ENCODE results near the gene LDHA. TPM values are rescaled to one million over a fixed set of nuclear protein-coding genes. Genes with fewer than 3 reads are reported as not detected.

Gene LDHA
- total and polyA plus RNA-seq, 9 of the 15 experiments (the other 6 are each of a cell fraction or from before 2014, with no cell fraction given): 535 to 3,001 (median 926) TPM

DNA sequence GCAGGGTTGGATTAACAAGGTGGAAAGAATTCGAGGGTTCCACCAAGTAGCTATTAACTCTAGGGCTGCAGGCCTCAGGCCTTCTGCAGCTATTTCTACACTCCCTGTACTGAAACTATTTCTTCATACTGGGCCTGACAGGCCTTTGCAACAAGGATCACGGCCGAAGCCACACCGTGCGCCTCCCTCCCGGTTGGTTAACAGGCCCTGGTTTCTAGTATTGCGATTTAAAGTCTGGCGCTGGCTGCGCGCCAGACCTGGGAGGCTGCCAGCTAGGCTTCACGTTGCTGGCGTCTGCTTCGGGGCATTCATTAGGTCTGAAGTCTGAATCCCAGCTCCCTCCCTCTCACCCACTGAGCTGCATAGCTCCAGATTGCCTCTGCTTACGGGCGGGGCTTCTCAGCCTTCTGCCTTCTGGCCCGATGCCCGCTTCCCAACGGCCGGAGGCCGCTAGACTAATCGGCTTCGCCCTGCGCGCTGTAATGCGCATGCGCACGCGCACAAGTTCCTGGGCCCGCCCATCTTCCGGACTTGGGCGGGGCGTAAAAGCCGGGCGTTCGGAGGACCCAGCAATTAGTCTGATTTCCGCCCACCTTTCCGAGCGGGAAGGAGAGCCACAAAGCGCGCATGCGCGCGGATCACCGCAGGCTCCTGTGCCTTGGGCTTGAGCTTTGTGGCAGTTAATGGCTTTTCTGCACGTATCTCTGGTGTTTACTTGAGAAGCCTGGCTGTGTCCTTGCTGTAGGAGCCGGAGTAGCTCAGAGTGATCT, 1.6 kb downstream of the LDHA start (continued):
- no peak for TF ChIP-seq ZNF655 (CRISPR knock-in tag; IDR thresholded peaks at IDR 0.05)
- TF ChIP-seq PTTG1 (tag; IDR thresholded peaks at IDR 0.05; ENCODE audit: low read depth): no peak
- TF ChIP-seq ZBTB1 (CRISPR knock-in tag; IDR thresholded peaks at IDR 0.05; ENCODE audit: borderline replicate concordance, low read depth): no peak
- no peak for TF ChIP-seq HDAC8 (tag; IDR thresholded peaks at IDR 0.05)
- no peak for TF ChIP-seq ZNF3 (CRISPR knock-in tag; IDR thresholded peaks at IDR 0.05)
- no peak for TF ChIP-seq ZKSCAN3 (CRISPR knock-in tag; IDR thresholded peaks at IDR 0.05)
- TF ChIP-seq ESRRB (CRISPR knock-in tag; IDR thresholded peaks at IDR 0.05; ENCODE audit: borderline replicate concordance): no peak
- TF ChIP-seq USF2 (CRISPR knock-in tag; IDR thresholded peaks at IDR 0.05): no peak
- no peak for TF ChIP-seq RFX5 (IDR thresholded peaks at IDR 0.05; ENCODE audit: low read depth, low read length)
- TF ChIP-seq ZNF79 (CRISPR knock-in tag; IDR thresholded peaks at IDR 0.05; ENCODE audit: low read depth): no peak
- no peak for TF ChIP-seq POLR3A (IDR thresholded peaks at IDR 0.05; ENCODE audit: borderline replicate concordance, extremely low read depth, insufficient read depth, insufficient read length)
- TF ChIP-seq GATA2 (CRISPR knock-in tag; IDR thresholded peaks at IDR 0.05): no peak
- TF ChIP-seq FOXA1 (IDR thresholded peaks at IDR 0.05; ENCODE audit: borderline replicate concordance): no peak
- no peak for TF ChIP-seq CUX1 (CRISPR knock-in tag; IDR thresholded peaks at IDR 0.05)
- TF ChIP-seq SAFB (IDR thresholded peaks at IDR 0.05; ENCODE audit: borderline replicate concordance, low read depth, low read length): no peak
- TF ChIP-seq, protein P1, sequence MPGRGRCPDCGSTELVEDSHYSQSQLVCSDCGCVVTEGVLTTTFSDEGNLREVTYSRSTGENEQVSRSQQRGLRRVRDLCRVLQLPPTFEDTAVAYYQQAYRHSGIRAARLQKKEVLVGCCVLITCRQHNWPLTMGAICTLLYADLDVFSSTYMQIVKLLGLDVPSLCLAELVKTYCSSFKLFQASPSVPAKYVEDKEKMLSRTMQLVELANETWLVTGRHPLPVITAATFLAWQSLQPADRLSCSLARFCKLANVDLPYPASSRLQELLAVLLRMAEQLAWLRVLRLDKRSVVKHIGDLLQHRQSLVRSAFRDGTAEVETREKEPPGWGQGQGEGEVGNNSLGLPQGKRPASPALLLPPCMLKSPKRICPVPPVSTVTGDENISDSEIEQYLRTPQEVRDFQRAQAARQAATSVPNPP (IDR thresholded peaks at IDR 0.05; ENCODE audit: borderline replicate concordance, insufficient read depth, insufficient read length): no peak
- TF ChIP-seq SMAD3 (CRISPR knock-in tag; conservative IDR thresholded peaks at IDR 0.05): no peak
- TF ChIP-seq SNAPC5 (CRISPR knock-in tag; IDR thresholded peaks at IDR 0.05): no peak
